Astrocyte (in vitro differentiated cells and primary cell): ENCODE results near the gene ADH7. TPM values are rescaled to one million over a fixed set of nuclear protein-coding genes. Genes with fewer than 3 reads are reported as not detected.

Experiments
- DNase-seq: peaks from one replicate; pipeline ENCODE4 v3.0.0-alpha.2; 2010; ENCODE audit warnings: low read depth
- FAIRE-seq: peaks from 2 replicates; lab custom pipeline; 2011; peaks lifted over from hg19 to GRCh38; lab: Jason Lieb, UNC
- H2AFZ ChIP-seq: 2 replicates; pipeline ENCODE4 v1.6.0; 2012; ENCODE audit warnings: low read depth, low read length, inconsistent platforms
- H3K27ac ChIP-seq: 2 replicates; pipeline ENCODE4 v1.5.1; 2011; ENCODE audit warnings: low read depth, low read length, inconsistent platforms
- H3K27me3 ChIP-seq: 2 replicates; pipeline ENCODE4 v1.6.0; 2011; ENCODE audit warnings: low read length, inconsistent platforms; ENCODE audit not compliant: insufficient read depth
- H3K36me3 ChIP-seq: 2 replicates; pipeline ENCODE4 v1.5.1; 2011; ENCODE audit warnings: low read length, inconsistent platforms; ENCODE audit not compliant: insufficient read depth
- H3K4me1 ChIP-seq: 2 replicates; pipeline ENCODE4 v1.5.1; 2011; ENCODE audit warnings: low read length, inconsistent platforms; ENCODE audit not compliant: insufficient read depth
- H3K4me2 ChIP-seq: 2 replicates; pipeline ENCODE4 v1.6.0; 2012; ENCODE audit warnings: low read length, inconsistent platforms
- H3K4me3 ChIP-seq: 2 replicates; pipeline ENCODE4 v1.5.1; 2011; ENCODE audit warnings: low read depth, mild to moderate bottlenecking, low read length, inconsistent platforms; ENCODE audit not compliant: insufficient read depth
- H3K79me2 ChIP-seq: 2 replicates; pipeline ENCODE4 v1.6.0; 2012; ENCODE audit warnings: mild to moderate bottlenecking, low read length, inconsistent platforms; ENCODE audit not compliant: insufficient read depth
- H3K9ac ChIP-seq: 2 replicates; pipeline ENCODE4 v1.6.0; 2012; ENCODE audit warnings: mild to moderate bottlenecking, low read length, inconsistent platforms
- H3K9me3 ChIP-seq: 2 replicates; pipeline ENCODE4 v1.5.1; 2012; ENCODE audit warnings: low read depth, mild to moderate bottlenecking, low read length, inconsistent platforms; ENCODE audit not compliant: insufficient read depth
- H4K20me1 ChIP-seq: 2 replicates; pipeline ENCODE4 v1.6.0; 2012; ENCODE audit warnings: low read length, inconsistent platforms; ENCODE audit not compliant: insufficient read depth
- H3K27ac Mint-ChIP-seq: one replicate; pipeline ENCODE4 v1.8.0; 2021; ENCODE audit warnings: mild to moderate bottlenecking, mixed read lengths; ENCODE audit not compliant: unreplicated experiment
- H3K27me3 Mint-ChIP-seq: one replicate; pipeline ENCODE4 v1.8.0; 2021; ENCODE audit warnings: low read depth, mixed read lengths; ENCODE audit not compliant: unreplicated experiment
- H3K36me3 Mint-ChIP-seq: one replicate; pipeline ENCODE4 v1.8.0; 2021; ENCODE audit warnings: low read depth, mixed read lengths; ENCODE audit not compliant: unreplicated experiment
- H3K4me1 Mint-ChIP-seq: one replicate; pipeline ENCODE4 v1.8.0; 2021; ENCODE audit warnings: low read depth, mixed read lengths; ENCODE audit not compliant: unreplicated experiment
- H3K4me3 Mint-ChIP-seq: one replicate; pipeline ENCODE4 v1.8.0; 2021; ENCODE audit warnings: mild to moderate bottlenecking, moderate library complexity, mixed read lengths; ENCODE audit not compliant: unreplicated experiment
- H3K9me3 Mint-ChIP-seq: one replicate; pipeline ENCODE4 v1.8.0; 2021; ENCODE audit warnings: mild to moderate bottlenecking, mixed read lengths; ENCODE audit not compliant: unreplicated experiment
- EZH2 ChIP-seq: IDR thresholded peaks from 2 replicates; pipeline ENCODE4 v1.6.1; 2012; ENCODE audit warnings: mild to moderate bottlenecking, low read length, inconsistent platforms; ENCODE audit not compliant: insufficient read depth
- total RNA-seq: library from RNA; stranded (reverse); gene quantifications from 2 replicates; pipeline ENCODE4 v1.2.1, GENCODE V29; 2021
- TF ChIP-seq, protein P1 (sequence below): IDR thresholded peaks from 2 replicates; pipeline ENCODE4 v1.5.1; 2011; ENCODE audit warnings: low read depth, mild to moderate bottlenecking, inconsistent platforms, low read length, moderate library complexity; ENCODE audit not compliant: insufficient read depth

ADH7 gene
- total RNA-seq, 1 donor from 2014 or later, result not detected

DNA sequence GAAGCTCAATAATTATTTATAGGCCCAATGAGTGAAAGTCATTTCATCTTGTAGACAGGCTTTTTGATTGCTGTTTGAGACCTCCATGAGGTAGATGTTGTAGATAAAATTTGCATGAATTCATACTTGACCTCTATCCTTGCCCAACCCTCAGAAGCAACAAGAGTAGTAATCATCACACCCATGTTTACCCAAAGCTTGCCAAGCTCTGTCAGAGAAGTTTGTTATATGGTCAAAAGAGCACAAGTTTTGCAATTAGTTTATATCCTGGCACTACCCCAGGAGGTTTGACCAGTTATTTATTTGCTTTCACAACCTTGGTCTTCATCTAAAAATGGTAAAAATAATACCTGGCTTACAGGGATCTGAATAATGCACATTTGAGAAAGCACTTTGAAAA is 20.7 kb downstream of the ADH7 start:
- no peaks in the 10 kb centered on the region for H3K27me3 Mint-ChIP-seq
- Histone ChIP-seq H3K9me3 (no peaks in the 10 kb centered on the region), H4K20me1 (no peaks in the 10 kb centered on the region), H3K27me3 (no peaks in the 10 kb centered on the region), H3K4me2 (no peak overlapping the region), H3K4me1 (no peaks in the 10 kb centered on the region), H3K79me2 (no peaks in the 10 kb centered on the region), H3K9ac (no peak overlapping the region), H3K36me3 (no peaks in the 10 kb centered on the region), H3K4me3 (no peak overlapping the region), H3K27ac (no peak overlapping the region), H2AFZ (no peak overlapping the region)
- DNase-seq, result no peak
- no peak for FAIRE-seq
- H3K4me1 Mint-ChIP-seq, result no peaks in the 10 kb centered on the region
- no peaks in the 10 kb centered on the region for H3K36me3 Mint-ChIP-seq
- no peak overlapping the region for H3K4me3 Mint-ChIP-seq
- H3K27ac Mint-ChIP-seq, result no peak overlapping the region
- no peaks in the 10 kb centered on the region for H3K9me3 Mint-ChIP-seq
- TF ChIP-seq, protein P1, sequence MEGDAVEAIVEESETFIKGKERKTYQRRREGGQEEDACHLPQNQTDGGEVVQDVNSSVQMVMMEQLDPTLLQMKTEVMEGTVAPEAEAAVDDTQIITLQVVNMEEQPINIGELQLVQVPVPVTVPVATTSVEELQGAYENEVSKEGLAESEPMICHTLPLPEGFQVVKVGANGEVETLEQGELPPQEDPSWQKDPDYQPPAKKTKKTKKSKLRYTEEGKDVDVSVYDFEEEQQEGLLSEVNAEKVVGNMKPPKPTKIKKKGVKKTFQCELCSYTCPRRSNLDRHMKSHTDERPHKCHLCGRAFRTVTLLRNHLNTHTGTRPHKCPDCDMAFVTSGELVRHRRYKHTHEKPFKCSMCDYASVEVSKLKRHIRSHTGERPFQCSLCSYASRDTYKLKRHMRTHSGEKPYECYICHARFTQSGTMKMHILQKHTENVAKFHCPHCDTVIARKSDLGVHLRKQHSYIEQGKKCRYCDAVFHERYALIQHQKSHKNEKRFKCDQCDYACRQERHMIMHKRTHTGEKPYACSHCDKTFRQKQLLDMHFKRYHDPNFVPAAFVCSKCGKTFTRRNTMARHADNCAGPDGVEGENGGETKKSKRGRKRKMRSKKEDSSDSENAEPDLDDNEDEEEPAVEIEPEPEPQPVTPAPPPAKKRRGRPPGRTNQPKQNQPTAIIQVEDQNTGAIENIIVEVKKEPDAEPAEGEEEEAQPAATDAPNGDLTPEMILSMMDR, result no peak
- TF ChIP-seq EZH2, result no peak

- no peak overlapping the region for H3K4me3 Mint-ChIP-seq
- no peak overlapping the region for H3K4me2 ChIP-seq
- no peak for FAIRE-seq
- H3K27me3 ChIP-seq, result no peaks in the 10 kb centered on the region
- H3K4me1 Mint-ChIP-seq, result no peaks in the 10 kb centered on the region
- no peak overlapping the region for H3K27ac Mint-ChIP-seq
- H4K20me1 ChIP-seq, result no peaks in the 10 kb centered on the region
- no peak for TF ChIP-seq EZH2
- TF ChIP-seq, protein P1, result no peak
- no peaks in the 10 kb centered on the region for H3K27me3 Mint-ChIP-seq
- DNase-seq, result no peak
- no peak overlapping the region for H2AFZ ChIP-seq
- H3K9me3 ChIP-seq, result no peaks in the 10 kb centered on the region
- H3K9me3 Mint-ChIP-seq, result no peaks in the 10 kb centered on the region
- no peaks in the 10 kb centered on the region for H3K79me2 ChIP-seq
- H3K4me3 ChIP-seq, result no peak overlapping the region
- H3K4me1 ChIP-seq, result no peaks in the 10 kb centered on the region
- no peak overlapping the region for H3K9ac ChIP-seq
- no peaks in the 10 kb centered on the region for H3K36me3 ChIP-seq
- H3K27ac ChIP-seq, result no peak overlapping the region
- no peaks in the 10 kb centered on the region for H3K36me3 Mint-ChIP-seq
Observed at GRCh38 chr4:99413140-99413539, 22.0 kb downstream of the ADH7 start.

GRCh38 chr4:99411041-99411440 is 24.1 kb downstream of the ADH7 start:
- no peak overlapping the region for H3K27ac Mint-ChIP-seq
- H3K4me3 Mint-ChIP-seq, result no peak overlapping the region
- no peak overlapping the region for H3K9ac ChIP-seq
- H3K9me3 Mint-ChIP-seq, result no peaks in the 10 kb centered on the region
- no peaks in the 10 kb centered on the region for H3K36me3 Mint-ChIP-seq
- FAIRE-seq, result no peak
- no peaks in the 10 kb centered on the region for H4K20me1 ChIP-seq
- no peak overlapping the region for H2AFZ ChIP-seq
- TF ChIP-seq, protein P1, result no peak
- TF ChIP-seq EZH2, result no peak
- H3K4me1 Mint-ChIP-seq, result no peaks in the 10 kb centered on the region
- no peaks in the 10 kb centered on the region for H3K27me3 ChIP-seq
- DNase-seq, result no peak
- H3K9me3 ChIP-seq, result no peaks in the 10 kb centered on the region
- H3K4me3 ChIP-seq, result no peak overlapping the region
- peaks cover 6% of the 10 kb centered on the region for H3K27me3 Mint-ChIP-seq
- H3K4me1 ChIP-seq, result no peaks in the 10 kb centered on the region
- no peak overlapping the region for H3K27ac ChIP-seq
- no peaks in the 10 kb centered on the region for H3K36me3 ChIP-seq
- H3K79me2 ChIP-seq, result no peaks in the 10 kb centered on the region
- no peak overlapping the region for H3K4me2 ChIP-seq
